NT2/D1 (cell line): Measurements from ENCODE around the gene CPNE1.

Experiments used
- DNase-seq: peaks from one replicate; pipeline ENCODE4 v3.0.0-alpha.2; 2011; ENCODE audit warnings: low read depth, low spot score
- H3K27me3 ChIP-seq: 2 replicates; pipeline ENCODE4 v1.6.0; 2011; ENCODE audit warnings: mild to moderate bottlenecking; ENCODE audit not compliant: insufficient read length, insufficient read depth
- H3K36me3 ChIP-seq: 2 replicates; pipeline ENCODE4 v1.6.1; 2011; ENCODE audit warnings: mild to moderate bottlenecking, low read length, mixed read lengths; ENCODE audit not compliant: insufficient read depth, insufficient read length
- H3K4me1 ChIP-seq: 2 replicates; pipeline ENCODE4 v1.5.1; 2011; ENCODE audit not compliant: insufficient read depth, insufficient read length
- H3K4me3 ChIP-seq: 2 replicates; pipeline ENCODE4 v1.5.1; 2011; ENCODE audit warnings: low read depth; ENCODE audit not compliant: insufficient read length
- H3K9ac ChIP-seq: 2 replicates; pipeline ENCODE4 v1.6.0; 2011; ENCODE audit warnings: low read depth; ENCODE audit not compliant: insufficient read length
- H3K9me3 ChIP-seq: 2 replicates; pipeline ENCODE4 v1.5.1; 2011; ENCODE audit warnings: mild to moderate bottlenecking, low read length; ENCODE audit not compliant: insufficient read depth
- SUZ12 ChIP-seq: IDR thresholded peaks from 2 replicates; pipeline ENCODE4 v1.6.1; 2011; ENCODE audit not compliant: insufficient read length, insufficient read depth; ENCODE audit errors: extremely low read depth
- YY1 ChIP-seq: IDR thresholded peaks from 2 replicates; pipeline ENCODE4 v1.6.1; 2011; ENCODE audit not compliant: insufficient read length, insufficient read depth
- ZNF274 ChIP-seq: IDR thresholded peaks from 2 replicates; pipeline ENCODE4 v1.6.1; 2011; ENCODE audit warnings: mild to moderate bottlenecking, low read depth, low read length

Gene CPNE1

DNA sequence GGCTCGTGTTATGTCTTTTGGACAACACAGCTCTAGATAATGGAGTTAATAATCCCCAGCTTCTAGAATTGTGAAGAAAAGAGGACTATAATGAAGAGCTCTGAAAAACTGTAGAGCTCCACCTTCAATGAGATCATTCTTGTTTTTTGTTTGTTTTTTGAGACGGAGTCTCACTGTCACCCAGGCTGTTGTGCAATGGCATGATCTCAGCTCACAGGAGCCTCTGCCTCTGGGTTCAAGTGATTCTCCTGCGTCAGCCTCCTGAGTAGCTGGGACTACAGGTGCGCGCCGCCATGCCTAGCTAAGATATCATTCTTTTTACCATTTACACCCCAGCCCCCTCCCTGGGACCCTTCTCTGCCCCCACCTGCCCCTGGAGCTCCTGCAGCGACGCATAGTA is 86.2 kb downstream of the CPNE1 start:
- DNase-seq, result no peak
- Histone ChIP-seq H3K9ac (no peak overlapping the region), H3K4me3 (no peak overlapping the region), H3K9me3 (no peaks in the 10 kb centered on the region; the same call in 1 of the 2 replicates), H3K4me1 (no peaks in the 10 kb centered on the region), H3K36me3 (no peaks in the 10 kb centered on the region), H3K27me3 (no peaks in the 10 kb centered on the region)
- TF ChIP-seq YY1, result no peak
- no peak for TF ChIP-seq SUZ12
- no peak for TF ChIP-seq ZNF274

GRCh38 chr20:35576816-35577215 is 87.9 kb downstream of the CPNE1 start:
- H3K36me3 ChIP-seq, result no peaks in the 10 kb centered on the region
- no peaks in the 10 kb centered on the region for H3K4me1 ChIP-seq
- H3K27me3 ChIP-seq, result no peaks in the 10 kb centered on the region
- no peak overlapping the region for H3K4me3 ChIP-seq
- no peak for DNase-seq
- H3K9me3 ChIP-seq, result no peaks in the 10 kb centered on the region; the same call in 1 of the 2 replicates
- TF ChIP-seq YY1, result no peak
- no peak for TF ChIP-seq ZNF274
- no peak for TF ChIP-seq SUZ12
- no peak overlapping the region for H3K9ac ChIP-seq
